SU-DHL-6 (cell line): ENCODE data around the gene CEP295NL.
"Not testable (repeated sequence)": the region's sequence is repeated elsewhere in the genome, so short reads cannot be mapped to it uniquely, and the experiment has no call there.

Source experiments
- H2AFZ ChIP-seq: fragments of 200-600 bp; sonication (generic); 2 replicates; pipeline ENCODE4 v1.6.1; 2014; ENCODE audit warnings: low read depth, mild to moderate bottlenecking, moderate library complexity, mixed read lengths, antibody characterized with exemption, low read length; ENCODE audit not compliant: severe bottlenecking
- H3F3A ChIP-seq: fragments of 200-600 bp; shearing (Covaris generic); 2 replicates; pipeline ENCODE4 v1.6.0; 2016; ENCODE audit warnings: antibody characterized with exemption, mild to moderate bottlenecking; ENCODE audit not compliant: insufficient read depth
- H3K27ac ChIP-seq: fragments of 200-600 bp; sonication (generic); 2 replicates; pipeline ENCODE4 v1.5.1; 2016; ENCODE audit warnings: low read depth, mild to moderate bottlenecking, low read length, moderate library complexity, mixed read lengths
- H3K27me3 ChIP-seq: fragments of 200-600 bp; sonication (generic), shearing (Covaris generic); 2 replicates; pipeline ENCODE4 v1.6.0; 2014; ENCODE audit warnings: mild to moderate bottlenecking, low read length
- H3K36me3 ChIP-seq: fragments of 200-600 bp; sonication (generic); 2 replicates; pipeline ENCODE4 v1.6.1; 2014; ENCODE audit warnings: mild to moderate bottlenecking, low read length, mixed read lengths
- H3K4me2 ChIP-seq: fragments of 300-600, 200-600 bp; shearing (Covaris generic), sonication (generic); 2 replicates; pipeline ENCODE4 v1.6.0; 2014; ENCODE audit warnings: low read length, low read depth, mild to moderate bottlenecking; ENCODE audit not compliant: poor library complexity, severe bottlenecking
- H3K4me3 ChIP-seq: fragments of 200-600 bp; sonication (generic); 2 replicates; pipeline ENCODE4 v1.5.1; 2014; ENCODE audit warnings: antibody characterized with exemption, low read length, mild to moderate bottlenecking, mixed read lengths; ENCODE audit not compliant: insufficient read depth, poor library complexity, severe bottlenecking
- H3K79me2 ChIP-seq: fragments of 200-600 bp; sonication (generic); 2 replicates; pipeline ENCODE4 v1.6.1; 2014; ENCODE audit warnings: mild to moderate bottlenecking, low read length, moderate library complexity; ENCODE audit not compliant: insufficient read depth
- H3K9ac ChIP-seq: fragments of 200-600 bp; sonication (generic); 2 replicates; pipeline ENCODE4 v1.7.0; 2014; ENCODE audit warnings: mild to moderate bottlenecking, low read length
- H3K9me2 ChIP-seq: fragments of 200-600 bp; sonication (generic); replicated peaks from 2 replicates; pipeline ENCODE4 v1.6.1; 2014; ENCODE audit warnings: low read length; ENCODE audit not compliant: insufficient read depth
- H3K9me3 ChIP-seq: fragments of 200-600 bp; sonication (generic); 2 replicates; pipeline ENCODE4 v1.6.1; 2014; ENCODE audit warnings: low read length, mixed read lengths; ENCODE audit not compliant: insufficient read depth
- H4K20me1 ChIP-seq: fragments of 200-600 bp; sonication (generic); 2 replicates; pipeline ENCODE4 v1.6.1; 2014; ENCODE audit warnings: low read depth, mild to moderate bottlenecking, antibody characterized with exemption, low read length, moderate library complexity, mixed read lengths
- CTCF ChIP-seq: fragments of 200-600 bp; sonication (generic); IDR thresholded peaks from one replicate; pipeline ENCODE4 v1.5.1; 2017; ENCODE audit warnings: antibody characterized with exemption, mild to moderate bottlenecking, low read length, moderate library complexity; ENCODE audit not compliant: insufficient read depth, poor library complexity, severe bottlenecking
- EZH2phosphoT487 ChIP-seq: fragments of 200-600 bp; sonication (generic), shearing (Covaris generic); conservative IDR thresholded peaks from 2 replicates; pipeline ENCODE4 v1.6.1; 2018; ENCODE audit warnings: mild to moderate bottlenecking, antibody characterized with exemption, low read length, moderate library complexity, mixed read lengths

The CEP295NL gene

DNA sequence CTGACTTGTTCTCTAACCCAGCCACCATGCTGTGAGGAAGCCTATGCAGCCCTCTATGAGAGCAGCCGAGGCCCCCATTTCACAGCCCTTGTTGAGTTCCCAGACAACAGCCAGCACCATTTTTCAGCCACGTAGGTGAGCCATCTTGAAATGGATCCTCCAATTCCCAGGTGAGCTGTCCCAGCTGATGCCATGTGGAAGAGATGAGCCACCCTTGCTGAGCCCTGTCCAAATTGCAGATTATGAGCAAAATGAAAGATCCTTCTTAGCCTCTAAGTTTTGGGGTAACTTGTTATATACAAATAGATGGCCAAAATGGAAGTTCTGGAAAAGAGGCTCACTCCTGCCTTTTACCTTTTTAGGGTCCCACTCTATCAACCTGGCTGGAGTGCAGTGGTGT lies 47.9 kb upstream of the CEP295NL start:
- no peaks in the 10 kb centered on the region for H3F3A ChIP-seq
- H3K9me2 ChIP-seq: no peaks in the 10 kb centered on the region
- H3K4me3 ChIP-seq: no peak overlapping the region
- H3K27me3 ChIP-seq: no peaks in the 10 kb centered on the region
- TF ChIP-seq CTCF (no peak), EZH2phosphoT487 (no peak)
- H3K9me3 ChIP-seq: peaks cover 9% of the 10 kb centered on the region; the same call in 1 of the 2 replicates
- no peak overlapping the region for H3K4me2 ChIP-seq
- H2AFZ ChIP-seq: no peak overlapping the region
- H3K27ac ChIP-seq: no peak overlapping the region
- H3K79me2 ChIP-seq: no peaks in the 10 kb centered on the region
- no peaks in the 10 kb centered on the region for H4K20me1 ChIP-seq
- H3K9ac ChIP-seq: no peak overlapping the region
- no peaks in the 10 kb centered on the region for H3K36me3 ChIP-seq

DNA sequence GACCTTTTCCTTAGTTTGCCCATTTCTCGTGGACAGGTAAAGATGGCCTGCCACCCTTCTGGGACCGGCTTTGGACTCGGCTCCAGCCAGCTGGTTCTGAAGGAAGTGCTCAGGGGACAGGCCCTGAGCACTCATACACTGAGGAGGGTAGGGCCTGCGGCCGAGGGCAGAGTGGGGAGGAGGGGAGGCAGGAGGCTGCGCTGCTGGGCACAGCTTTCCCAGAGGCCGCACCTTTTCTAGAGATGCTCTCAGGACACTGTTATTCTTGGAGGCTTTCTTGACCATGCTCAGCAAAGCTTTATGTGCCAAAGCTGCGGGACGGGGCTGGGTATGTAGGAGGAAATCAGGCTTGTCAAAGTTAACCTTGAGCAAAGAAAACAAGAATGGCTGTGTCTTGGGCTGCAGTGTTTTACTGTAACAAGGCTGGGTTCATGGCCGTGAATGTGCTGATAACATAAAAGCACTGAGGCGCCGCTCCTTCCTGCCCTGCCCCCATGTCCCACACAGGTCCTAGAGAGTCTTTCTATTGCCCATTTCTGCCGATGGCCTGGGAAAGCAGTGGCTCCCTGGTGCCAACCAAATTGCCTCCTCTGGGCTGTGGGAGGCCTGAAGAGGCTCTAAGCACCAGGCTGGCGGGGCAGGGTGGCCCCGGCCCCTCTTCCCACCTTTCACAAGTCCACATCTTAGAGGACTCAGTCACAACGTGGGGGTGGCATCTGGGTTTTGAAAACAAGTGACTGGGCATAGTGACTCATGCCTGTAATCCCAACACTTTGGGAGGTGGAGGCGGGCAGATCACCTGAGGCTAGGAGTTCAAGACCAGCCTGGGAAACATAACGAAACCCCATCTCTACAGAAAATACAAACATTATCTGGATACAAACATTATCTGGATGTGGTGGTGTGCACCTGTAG lies 44.5 kb upstream of the CEP295NL start:
- H4K20me1 ChIP-seq: no peaks in the 10 kb centered on the region
- no peak overlapping the region for H3K27ac ChIP-seq
- H3K27me3 ChIP-seq: no peaks in the 10 kb centered on the region; the same call in 1 of the 2 replicates
- H3F3A ChIP-seq: no peaks in the 10 kb centered on the region
- no peak overlapping the region for H2AFZ ChIP-seq
- H3K9ac ChIP-seq: no peak overlapping the region
- H3K36me3 ChIP-seq: no peaks in the 10 kb centered on the region
- H3K9me2 ChIP-seq: no peaks in the 10 kb centered on the region
- H3K4me2 ChIP-seq: no peak overlapping the region
- TF ChIP-seq CTCF (no peak), EZH2phosphoT487 (no peak)
- H3K79me2 ChIP-seq: no peaks in the 10 kb centered on the region
- H3K4me3 ChIP-seq: no peak overlapping the region
- peaks cover 9% of the 10 kb centered on the region; the same call in 1 of the 2 replicates for H3K9me3 ChIP-seq

DNA sequence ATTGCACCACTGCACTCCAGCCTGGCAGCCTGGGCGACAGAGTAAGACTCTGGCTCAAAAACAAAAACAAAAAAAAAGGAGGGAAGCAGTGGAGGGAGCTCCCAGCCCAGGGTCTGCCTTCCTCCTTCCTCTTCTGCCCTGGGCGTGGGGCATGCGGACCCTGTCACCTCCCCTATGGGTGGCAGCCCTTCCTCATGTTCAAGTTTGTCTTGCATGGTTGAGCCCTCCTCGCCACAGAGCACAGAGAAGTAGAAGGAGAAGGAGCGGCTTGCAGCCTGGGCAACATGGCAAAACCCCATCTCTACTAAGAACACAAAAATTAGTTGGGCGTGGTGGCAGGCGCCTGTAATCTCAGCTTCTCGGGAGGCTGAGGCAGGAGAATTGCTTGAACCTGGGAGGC lies 43.6 kb upstream of the CEP295NL start:
- no peak overlapping the region for H2AFZ ChIP-seq
- H3K79me2 ChIP-seq: no peaks in the 10 kb centered on the region
- H3F3A ChIP-seq: no peaks in the 10 kb centered on the region
- H3K4me3 ChIP-seq: no peak overlapping the region
- TF ChIP-seq EZH2phosphoT487: no peak
- no peak overlapping the region for H3K9ac ChIP-seq
- no peak overlapping the region for H3K4me2 ChIP-seq
- H4K20me1 ChIP-seq: no peaks in the 10 kb centered on the region
- no peaks in the 10 kb centered on the region; the same call in 1 of the 2 replicates for H3K27me3 ChIP-seq
- H3K9me3 ChIP-seq: peaks cover 9% of the 10 kb centered on the region; the same call in 1 of the 2 replicates
- H3K9me2 ChIP-seq: no peaks in the 10 kb centered on the region
- no peak overlapping the region for H3K27ac ChIP-seq
- H3K36me3 ChIP-seq: no peaks in the 10 kb centered on the region

DNA sequence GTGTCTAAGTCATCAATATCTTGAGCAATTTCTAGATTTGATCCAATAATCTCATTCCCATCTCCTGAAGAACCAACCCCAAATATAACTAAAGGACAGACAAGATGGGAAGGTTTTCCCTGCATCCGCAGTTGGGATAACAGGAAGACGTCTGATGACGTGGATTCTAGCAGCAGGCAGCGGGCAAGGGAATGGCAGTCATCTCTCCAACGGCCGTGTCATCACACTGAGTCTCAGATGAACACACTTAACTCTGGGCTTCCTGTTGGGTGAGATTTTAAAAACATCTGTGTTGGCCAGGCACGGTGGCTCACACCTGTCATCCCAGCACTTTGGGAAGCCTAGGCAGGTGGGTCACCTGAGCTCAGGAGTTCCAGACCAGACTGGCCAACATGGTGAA lies 43.1 kb upstream of the CEP295NL start:
- Histone ChIP-seq H3K9me3 (peaks cover 7% of the 10 kb centered on the region; the same call in 1 of the 2 replicates), H3F3A (no peaks in the 10 kb centered on the region), H2AFZ (no peak overlapping the region), H4K20me1 (no peaks in the 10 kb centered on the region), H3K27me3 (no peaks in the 10 kb centered on the region; the same call in 1 of the 2 replicates), H3K27ac (no peak overlapping the region), H3K4me2 (no peak overlapping the region), H3K9me2 (no peaks in the 10 kb centered on the region), H3K79me2 (no peaks in the 10 kb centered on the region), H3K4me3 (no peak overlapping the region), H3K9ac (no peak overlapping the region), H3K36me3 (no peaks in the 10 kb centered on the region)
- TF ChIP-seq CTCF (no peak), EZH2phosphoT487 (no peak)

DNA sequence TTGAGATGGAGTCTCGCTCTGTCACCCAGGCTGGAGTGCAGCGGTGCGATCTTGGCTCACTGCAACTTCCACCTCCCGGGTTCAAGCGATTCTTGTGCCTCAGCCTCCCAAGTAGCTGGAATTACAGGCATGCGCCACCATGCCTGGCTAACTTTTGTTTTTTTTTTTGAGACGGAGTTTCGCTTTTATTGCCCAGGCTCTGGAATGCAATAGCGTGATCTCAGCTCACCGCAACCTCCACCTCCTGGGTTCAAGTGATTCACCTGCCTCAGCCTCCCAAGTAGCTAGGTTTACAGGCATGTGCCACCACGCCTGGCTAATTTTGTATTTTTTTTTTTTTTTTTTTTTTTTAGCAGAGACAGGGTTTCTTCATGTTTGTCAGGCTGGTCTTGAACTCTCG lies 42.5 kb upstream of the CEP295NL start:
- H2AFZ ChIP-seq, H3K79me2 ChIP-seq, H4K20me1 ChIP-seq, H3K4me3 ChIP-seq, H3K27ac ChIP-seq, H3K4me2 ChIP-seq, H3K9ac ChIP-seq, H3K9me3 ChIP-seq, H3K9me2 ChIP-seq, H3F3A ChIP-seq, H3K36me3 ChIP-seq, H3K27me3 ChIP-seq: not testable (repeated sequence)
